Activated T-helper 1 cell treated with anti-CD3 and anti-CD28 coated beads, Interleukin-2, amount 50 U/mL, for 16 hours (primary cell): ENCODE results near the gene FPGS.
A peak's percentile ranks its signal among the peaks of the same experiment; 100 is the strongest.

Source experiments
- DNase-seq, 2 donors: peaks; one replicate each; pipeline ENCODE4 v3.0.0-alpha.2; 2020; ENCODE audit warnings: low read depth in 1 of 2, low spot score in 1 of 2

The FPGS gene

GRCh38 chr9:127856094-127856728 lies 53.5 kb downstream of the FPGS start:
- DNase-seq = no peak

DNA sequence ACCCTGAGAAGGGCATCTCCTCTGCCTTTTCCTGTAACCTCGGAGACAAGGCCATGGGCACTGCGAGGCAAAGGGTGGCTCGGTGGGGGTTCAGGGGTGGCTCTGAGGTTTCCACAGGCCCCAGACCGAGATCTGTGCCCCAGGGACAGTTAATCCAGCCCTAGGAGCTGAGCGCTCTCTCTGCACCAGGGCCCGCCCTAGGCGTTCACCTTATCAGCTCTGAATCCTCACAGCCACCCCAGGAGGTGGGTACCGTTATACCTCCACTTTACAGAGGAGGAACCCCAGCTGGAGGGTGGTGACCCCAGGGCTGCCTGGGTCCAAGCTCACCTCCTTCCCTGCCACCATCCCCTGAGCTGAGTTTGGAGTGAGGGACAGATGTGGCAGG lies 54.0 kb downstream of the FPGS start:
- no peak for DNase-seq

GRCh38 chr9:127857278-127857677 lies 54.6 kb downstream of the FPGS start:
- DNase-seq = no peak

DNA sequence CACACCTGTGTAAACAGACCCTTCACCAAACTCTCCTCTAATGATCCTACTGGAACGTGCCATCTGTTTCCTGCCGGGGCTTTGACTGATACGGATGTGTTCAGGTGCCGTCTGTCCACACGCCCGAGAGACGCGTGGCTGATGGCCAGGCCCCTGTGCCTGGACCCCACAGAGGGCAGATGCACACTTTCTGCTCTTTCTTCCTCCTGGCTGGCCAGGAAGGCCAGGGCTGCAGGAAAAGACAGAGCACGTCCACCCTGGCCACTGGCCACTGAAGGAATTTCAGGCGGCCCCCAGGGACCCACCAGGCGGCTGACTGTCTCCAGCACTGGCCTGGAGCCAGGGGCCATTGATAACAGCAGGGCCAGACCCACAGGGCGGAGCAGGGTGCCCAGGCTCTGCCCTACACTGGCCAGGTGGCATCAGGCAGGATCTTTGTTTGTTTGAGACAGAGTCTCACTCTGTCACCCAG lies 55.4 kb downstream of the FPGS start:
- DNase-seq = no peak

DNA sequence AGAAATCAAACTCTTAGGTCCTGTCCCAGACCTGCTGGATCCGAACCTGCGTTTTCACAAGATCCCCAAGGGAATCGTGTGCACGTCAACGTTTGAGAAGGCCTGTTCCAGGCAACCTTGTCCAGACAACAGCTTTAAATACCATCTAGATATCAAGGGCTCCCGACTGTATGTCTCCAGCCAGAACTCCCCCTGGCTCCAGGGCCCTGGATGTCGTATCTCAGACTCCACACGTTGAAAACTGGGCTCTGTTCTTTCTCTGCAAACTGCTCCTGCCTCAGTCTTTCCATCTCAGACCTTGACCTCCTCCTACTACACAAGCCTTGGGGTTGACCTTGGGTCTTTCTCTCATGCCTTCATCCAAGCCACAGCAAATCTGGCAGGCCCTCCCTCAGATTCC lies 57.6 kb downstream of the FPGS start:
- no peak for DNase-seq

- DNase-seq = no peak
These were observed 58.1 kb downstream of the FPGS start for GRCh38 chr9:127860779-127861178.

GRCh38 chr9:127862075-127863011 lies 59.7 kb downstream of the FPGS start:
- peak in 1 of 2 donors; percentile 26 for DNase-seq

DNA sequence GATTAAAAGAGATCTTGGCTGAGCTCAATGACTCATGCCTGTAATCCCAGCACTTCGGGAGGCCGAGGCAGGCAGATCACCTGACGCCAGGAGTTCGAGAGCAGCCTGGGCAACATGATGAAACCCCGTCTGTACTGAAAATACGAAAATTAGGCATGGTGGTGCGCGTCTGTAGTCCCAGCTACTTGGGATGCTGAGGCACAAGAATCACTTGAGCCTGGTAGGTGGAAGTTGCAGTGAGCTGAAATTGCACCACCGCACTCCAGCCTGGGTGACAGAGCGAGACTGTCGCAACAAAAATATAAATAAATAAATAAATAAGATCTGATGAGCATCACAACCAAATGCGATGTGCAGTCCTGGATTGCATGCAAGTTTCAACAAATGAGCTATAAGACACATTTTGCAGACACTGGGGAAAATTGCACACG lies 60.5 kb downstream of the FPGS start:
- no peak for DNase-seq
